Stimulated activated memory B cell treated with anti-CD40 and anti-IgM and Interleukin-4, amounts not matched to agents 10 μg/mL and 1 μg/mL and 100 μg/mL, for 72 hours (primary cell): Measurements from ENCODE around the gene TUBA3E.
"Not testable (repeated sequence)": the region's sequence is repeated elsewhere in the genome, so short reads cannot be mapped to it uniquely, and the experiment has no call there.

Experiments used
- ATAC-seq: fragments of 150-1000 bp; cut with Tn5 transposase; 2 replicates; pipeline ENCODE4 v1.10.0; 2021
- H3K27ac Mint-ChIP-seq: one replicate; pipeline ENCODE4 v1.8.0; 2022; ENCODE audit warnings: mild to moderate bottlenecking, mixed read lengths
- H3K27me3 Mint-ChIP-seq: one replicate; pipeline ENCODE4 v1.8.0; 2022; ENCODE audit warnings: mixed read lengths
- H3K36me3 Mint-ChIP-seq: one replicate; pipeline ENCODE4 v1.8.0; 2022; ENCODE audit warnings: mixed read lengths
- H3K4me1 Mint-ChIP-seq: one replicate; pipeline ENCODE4 v1.8.0; 2022; ENCODE audit warnings: mixed read lengths
- H3K4me3 Mint-ChIP-seq: one replicate; pipeline ENCODE4 v1.8.0; 2022; ENCODE audit warnings: mild to moderate bottlenecking, moderate library complexity, mixed read lengths
- H3K9me3 Mint-ChIP-seq: one replicate; pipeline ENCODE4 v1.8.0; 2022; ENCODE audit warnings: mixed read lengths

Gene TUBA3E

GRCh38 chr2:130160131-130160530 is 38.1 kb downstream of the TUBA3E start:
- H3K4me3 Mint-ChIP-seq = no peak overlapping the region
- H3K36me3 Mint-ChIP-seq = peaks cover 37% of the 10 kb centered on the region
- no peak for ATAC-seq
- H3K9me3 Mint-ChIP-seq = no peaks in the 10 kb centered on the region
- peaks cover 42% of the 10 kb centered on the region for H3K4me1 Mint-ChIP-seq
- H3K27me3 Mint-ChIP-seq = no peaks in the 10 kb centered on the region
- peak overlapping the region; percentile 4 for H3K27ac Mint-ChIP-seq

- Mint-ChIP-seq H3K4me1 (peaks cover 42% of the 10 kb centered on the region), H3K36me3 (peaks cover 39% of the 10 kb centered on the region), H3K27ac (peak overlapping the region; percentile 4)
- not testable (repeated sequence) for ATAC-seq, H3K9me3 Mint-ChIP-seq, H3K27me3 Mint-ChIP-seq, H3K4me3 Mint-ChIP-seq
Measured at GRCh38 chr2:130159376-130159775, 38.9 kb downstream of the TUBA3E start.

- Mint-ChIP-seq H3K4me3 (no peak overlapping the region), H3K27ac (peak overlapping the region; percentile 93), H3K36me3 (peaks cover 37% of the 10 kb centered on the region), H3K4me1 (peaks cover 42% of the 10 kb centered on the region), H3K9me3 (no peaks in the 10 kb centered on the region), H3K27me3 (no peaks in the 10 kb centered on the region)
- no peak for ATAC-seq
Measured at GRCh38 chr2:130158631-130159030, 39.6 kb downstream of the TUBA3E start.

GRCh38 chr2:130157825-130158514 is 40.3 kb downstream of the TUBA3E start:
- Mint-ChIP-seq H3K4me3 (peak overlapping the region; percentile 41), H3K4me1 (peaks cover 42% of the 10 kb centered on the region), H3K27ac (peak overlapping the region; percentile 93), H3K36me3 (peaks cover 39% of the 10 kb centered on the region)
- H3K27me3 Mint-ChIP-seq, H3K9me3 Mint-ChIP-seq: not testable (repeated sequence)
- ATAC-seq = peak; percentile 92

- ATAC-seq = peak; percentile 77
- not testable (repeated sequence) for H3K27me3 Mint-ChIP-seq, H3K9me3 Mint-ChIP-seq
- peaks cover 42% of the 10 kb centered on the region for H3K36me3 Mint-ChIP-seq
- H3K27ac Mint-ChIP-seq = peak overlapping the region; percentile 93
- peak overlapping the region; percentile 41 for H3K4me3 Mint-ChIP-seq
- peaks cover 42% of the 10 kb centered on the region for H3K4me1 Mint-ChIP-seq
Measured at GRCh38 chr2:130157354-130157753, 40.9 kb downstream of the TUBA3E start.

- Mint-ChIP-seq H3K27ac (peak overlapping the region; percentile 60), H3K4me3 (no peak overlapping the region), H3K4me1 (peaks cover 42% of the 10 kb centered on the region), H3K9me3 (no peaks in the 10 kb centered on the region), H3K27me3 (no peaks in the 10 kb centered on the region), H3K36me3 (peaks cover 44% of the 10 kb centered on the region)
- ATAC-seq = no peak
Measured at GRCh38 chr2:130156624-130157004, 41.6 kb downstream of the TUBA3E start.

- peaks cover 42% of the 10 kb centered on the region for H3K4me1 Mint-ChIP-seq
- peaks cover 39% of the 10 kb centered on the region for H3K36me3 Mint-ChIP-seq
- H3K27me3 Mint-ChIP-seq, ATAC-seq, H3K4me3 Mint-ChIP-seq, H3K9me3 Mint-ChIP-seq: not testable (repeated sequence)
- H3K27ac Mint-ChIP-seq = peak overlapping the region; percentile 60
Measured at GRCh38 chr2:130155956-130156623, 42.1 kb downstream of the TUBA3E start.

- Mint-ChIP-seq H3K4me3 (no peak overlapping the region), H3K4me1 (peaks cover 37% of the 10 kb centered on the region), H3K36me3 (peaks cover 41% of the 10 kb centered on the region), H3K9me3 (no peaks in the 10 kb centered on the region), H3K27ac (peak overlapping the region; percentile 45), H3K27me3 (no peaks in the 10 kb centered on the region)
- ATAC-seq = no peak
Measured at GRCh38 chr2:130154773-130155765, 43.2 kb downstream of the TUBA3E start.

- H3K27me3 Mint-ChIP-seq, ATAC-seq, H3K9me3 Mint-ChIP-seq, H3K4me3 Mint-ChIP-seq: not testable (repeated sequence)
- Mint-ChIP-seq H3K27ac (peak overlapping the region; percentile 45), H3K36me3 (peaks cover 39% of the 10 kb centered on the region), H3K4me1 (peaks cover 31% of the 10 kb centered on the region)
Measured at GRCh38 chr2:130154423-130154770, 43.8 kb downstream of the TUBA3E start.

GRCh38 chr2:130153721-130154422 is 44.4 kb downstream of the TUBA3E start:
- Mint-ChIP-seq H3K36me3 (peaks cover 39% of the 10 kb centered on the region), H3K4me1 (peaks cover 28% of the 10 kb centered on the region)
- not testable (repeated sequence) for ATAC-seq, H3K4me3 Mint-ChIP-seq, H3K9me3 Mint-ChIP-seq, H3K27ac Mint-ChIP-seq, H3K27me3 Mint-ChIP-seq

GRCh38 chr2:130152816-130153595 is 45.2 kb downstream of the TUBA3E start:
- no peak overlapping the region for H3K27ac Mint-ChIP-seq

GRCh38 chr2:130152136-130152815 is 46.0 kb downstream of the TUBA3E start:
- peaks cover 39% of the 10 kb centered on the region for H3K36me3 Mint-ChIP-seq
- peaks cover 17% of the 10 kb centered on the region for H3K4me1 Mint-ChIP-seq
- not testable (repeated sequence) for H3K9me3 Mint-ChIP-seq, ATAC-seq, H3K4me3 Mint-ChIP-seq, H3K27me3 Mint-ChIP-seq, H3K27ac Mint-ChIP-seq

More at GRCh38 chr2:130152816-130153595, 45.2 kb downstream of the TUBA3E start:
- H3K4me1 Mint-ChIP-seq = peaks cover 24% of the 10 kb centered on the region
- H3K27me3 Mint-ChIP-seq = no peaks in the 10 kb centered on the region
- no peak overlapping the region for H3K4me3 Mint-ChIP-seq
- H3K36me3 Mint-ChIP-seq = peaks cover 39% of the 10 kb centered on the region
- ATAC-seq = no peak
- H3K9me3 Mint-ChIP-seq = no peaks in the 10 kb centered on the region

GRCh38 chr2:130151145-130151512 is 47.1 kb downstream of the TUBA3E start:
- not testable (repeated sequence) for H3K27me3 Mint-ChIP-seq, ATAC-seq, H3K4me3 Mint-ChIP-seq, H3K4me1 Mint-ChIP-seq, H3K9me3 Mint-ChIP-seq, H3K27ac Mint-ChIP-seq
- peaks cover 39% of the 10 kb centered on the region for H3K36me3 Mint-ChIP-seq
